Glomerular endothelial cell (primary cell): ENCODE data around the gene NDUFB6. TPM values are rescaled to one million over a fixed set of nuclear protein-coding genes. Genes with fewer than 3 reads are reported as not detected.
"Not testable (repeated sequence)": the region's sequence is repeated elsewhere in the genome, so short reads cannot be mapped to it uniquely, and the experiment has no call there.

Experiments used
- DNase-seq: peaks from one replicate; pipeline ENCODE4 v3.0.0-alpha.2; 2011; ENCODE audit warnings: low read depth, low spot score; ENCODE audit errors: extremely low read depth
- total RNA-seq: library from RNA; depleted of rRNA; stranded (reverse); fragments of >200 nt; gene quantifications from 2 replicates; pipeline ENCODE4 v1.2.3, GENCODE V29; 2015

The NDUFB6 gene
- total RNA-seq, 1 donor from 2014 or later, result 37.0 TPM

- DNase-seq, result no peak
These were observed 47.9 kb downstream of the NDUFB6 start for GRCh38 chr9:32524892-32525708.

- not testable (repeated sequence) for DNase-seq
These were observed 48.4 kb downstream of the NDUFB6 start for GRCh38 chr9:32524558-32524891.

- no peak for DNase-seq
These were observed 49.0 kb downstream of the NDUFB6 start for GRCh38 chr9:32523910-32524309.

- no peak for DNase-seq
These were observed 54.7 kb downstream of the NDUFB6 start for GRCh38 chr9:32518276-32518675.

- no peak for DNase-seq
These were observed 56.7 kb downstream of the NDUFB6 start for GRCh38 chr9:32516241-32516640.

- no peak for DNase-seq
These were observed 64.2 kb downstream of the NDUFB6 start for GRCh38 chr9:32508728-32509127.

GRCh38 chr9:32503008-32503407 lies 70.0 kb downstream of the NDUFB6 start:
- DNase-seq, result no peak

Other genes with a start within 250 kb of the NDUFB6 start
- gene ACO1, start 188.5 kb downstream of the NDUFB6 start, total RNA-seq, result 50.6 and 54.1 TPM in 2 replicates
- 32.3 and 37.9 TPM in 2 replicates for gene RIGI, start 47.0 kb downstream of the NDUFB6 start, total RNA-seq
- gene SMIM27, start 20.8 kb downstream of the NDUFB6 start, total RNA-seq, result 2.1 and 4.4 TPM in 2 replicates
- 17.3 and 19.1 TPM in 2 replicates for gene TOPORS, start 20.6 kb downstream of the NDUFB6 start, total RNA-seq
- gene TAF1L, start 62.5 kb upstream of the NDUFB6 start, total RNA-seq, result under 0.01 TPM in 1 of 2 replicates, not detected in the other
- gene TMEM215, start 210.4 kb upstream of the NDUFB6 start, total RNA-seq, result not detected in 2 replicates